Superior temporal gyrus (tissue), 1 donor: ENCODE measurements around the gene PROX2.

Experiments
- DNase-seq: peaks from one replicate; pipeline ENCODE4 v3.0.0-alpha.2; 2016; ENCODE audit errors: extremely low spot score

PROX2 gene

DNA sequence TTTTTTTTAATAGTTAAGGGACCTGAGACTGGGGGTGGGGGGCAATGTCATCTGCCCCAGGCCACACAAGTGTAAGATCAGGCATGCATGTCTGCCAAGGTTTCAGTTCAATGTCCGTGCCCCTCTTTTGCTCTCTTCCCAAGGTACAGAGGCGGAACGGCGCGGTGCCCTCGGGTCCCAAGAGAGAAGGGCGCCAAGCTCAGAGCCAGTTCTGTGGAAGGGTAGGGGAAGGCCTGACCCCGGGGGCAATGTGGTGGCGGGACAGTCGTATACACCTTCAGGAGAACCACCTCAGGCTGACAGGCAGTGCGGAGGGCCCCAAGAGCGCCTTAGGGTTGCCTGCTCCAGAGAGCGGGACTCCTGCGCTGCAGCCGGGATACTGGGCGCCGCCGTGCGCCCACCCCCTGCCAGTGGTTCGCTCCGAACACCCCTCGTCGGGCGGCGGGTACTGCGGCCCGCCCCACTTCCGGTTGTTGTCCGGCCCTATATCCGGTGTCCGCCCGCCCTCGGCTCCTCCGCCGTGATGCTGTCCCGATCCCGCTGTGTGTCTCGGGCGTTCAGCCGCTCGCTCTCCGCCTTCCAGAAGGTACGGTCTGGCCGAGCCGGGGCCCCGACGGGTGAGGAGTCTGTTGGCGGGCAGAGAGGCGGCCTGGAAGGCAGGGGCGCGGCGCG is 5.6 kb upstream of the PROX2 start, which contains the start of gene DLST:
Gene DLST, plus strand, starts transcription at position 486 of the 672 bp plus-strand sequence. Its CDS starts 38 bp downstream, at position 524.
- peak; percentile 89 for DNase-seq

DNA sequence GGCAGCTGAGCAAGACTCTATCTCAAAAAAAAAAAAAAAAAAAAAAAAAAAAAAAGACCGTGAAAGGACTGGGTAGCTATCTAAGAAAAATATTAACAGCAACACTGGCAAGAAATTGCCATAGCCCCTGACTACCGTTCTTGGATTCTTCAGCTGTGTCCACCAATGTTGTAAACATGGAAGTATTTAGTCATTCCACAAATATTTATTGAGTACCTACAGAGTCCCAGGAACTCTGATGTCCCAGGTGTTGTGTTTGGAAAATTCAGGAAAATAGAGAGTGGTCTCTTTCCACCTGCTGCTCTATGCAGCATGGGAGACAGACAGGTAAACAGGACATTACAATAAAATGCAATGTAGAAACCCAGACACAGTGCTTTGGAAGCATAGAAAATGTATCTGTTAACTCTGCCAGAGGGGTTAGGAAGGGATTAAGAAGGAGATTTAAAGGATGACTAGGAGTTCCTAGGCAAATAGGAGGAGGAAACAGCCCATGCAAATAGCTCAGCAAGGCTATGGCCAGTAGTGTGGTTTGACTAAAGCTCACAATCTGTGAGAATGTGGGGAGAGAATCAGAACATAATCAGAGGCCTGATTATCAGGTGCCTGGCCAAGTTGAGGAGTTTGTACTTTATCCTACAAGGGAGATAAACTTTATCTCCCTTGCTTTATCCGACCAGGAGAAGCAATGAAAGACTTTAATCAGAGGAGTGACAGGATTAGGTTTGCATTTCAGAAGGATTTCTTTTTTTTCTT is 3.7 kb upstream of the PROX2 start:
- no peak for DNase-seq

DNA sequence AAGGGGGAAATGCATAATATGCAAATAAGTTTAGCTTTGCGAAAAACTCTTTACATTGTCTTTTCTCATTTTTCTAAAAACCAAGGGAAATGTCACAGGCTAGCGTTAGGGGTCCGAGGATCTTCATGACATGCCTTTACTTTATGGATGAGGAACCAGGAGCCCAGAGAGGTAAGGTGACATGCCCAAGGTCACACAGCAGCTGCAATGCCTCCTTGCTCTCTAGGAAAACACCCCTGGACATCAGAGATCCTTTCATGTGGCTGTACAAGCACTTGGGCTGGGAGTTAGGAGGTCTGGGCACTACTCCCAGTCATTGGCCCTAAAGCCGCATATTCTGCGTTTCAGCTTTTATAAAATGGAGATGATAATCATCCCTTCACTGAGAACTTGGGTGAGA is 741 bp downstream of the PROX2 start:
- no peak for DNase-seq

DNA sequence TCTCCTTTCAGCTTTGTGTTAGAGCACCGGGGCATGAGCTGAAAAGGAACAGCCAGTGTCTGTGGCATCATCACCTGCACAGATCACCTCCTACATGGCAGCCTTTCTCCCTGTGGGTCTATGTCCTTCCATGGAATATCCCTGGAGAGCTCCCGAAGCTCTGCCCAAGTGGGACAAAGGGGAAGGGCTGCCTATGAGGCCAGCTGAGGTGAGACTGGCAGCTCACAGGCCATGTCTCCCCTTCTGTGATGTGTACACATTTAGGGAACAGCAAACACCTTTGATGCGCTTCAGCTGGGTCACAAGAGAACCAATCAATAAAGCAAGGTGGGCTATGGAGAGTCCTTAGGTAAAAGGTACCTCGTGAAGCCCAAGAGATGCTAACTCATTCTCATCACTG is 4.1 kb downstream of the PROX2 start:
- DNase-seq, result no peak

DNA sequence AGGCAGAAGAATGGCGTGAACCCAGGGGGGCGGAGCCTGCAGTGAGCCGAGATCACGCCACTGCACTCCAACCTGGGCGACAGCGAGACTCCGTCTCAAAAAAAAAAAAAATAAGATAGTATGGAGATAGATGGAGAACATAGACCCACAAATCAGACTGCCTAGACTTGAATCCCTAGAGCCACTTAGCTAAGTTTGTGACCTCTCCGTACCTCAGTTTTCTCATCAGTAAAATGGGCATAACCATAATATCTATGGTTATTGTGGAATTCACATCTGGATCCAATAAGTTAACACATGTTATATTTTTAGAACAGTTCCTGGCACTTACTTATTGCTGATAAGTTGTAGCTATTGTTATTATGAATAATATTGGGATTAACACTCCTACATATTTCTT is 7.2 kb downstream of the PROX2 start:
- no peak for DNase-seq

DNA sequence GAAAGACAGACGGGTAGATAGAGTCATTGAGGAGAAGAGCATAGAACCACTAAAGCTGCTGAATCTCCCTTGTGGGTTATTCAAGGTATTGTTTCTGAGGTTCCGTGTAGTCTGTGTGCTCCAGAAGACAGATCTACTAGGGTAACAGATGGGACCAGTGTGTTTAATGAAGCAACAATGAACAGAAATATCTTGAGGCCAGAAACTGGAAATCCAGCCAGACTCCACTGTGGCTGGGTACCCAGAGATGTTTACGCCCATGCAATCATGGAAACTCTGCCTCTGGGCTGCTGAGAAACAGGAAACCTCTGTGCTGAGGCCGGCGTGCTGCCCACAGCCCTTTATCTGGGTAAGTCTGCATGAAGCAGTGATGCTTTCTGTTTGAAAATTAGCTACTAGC is 8.3 kb downstream of the PROX2 start:
- peak; percentile 77 for DNase-seq

DNA sequence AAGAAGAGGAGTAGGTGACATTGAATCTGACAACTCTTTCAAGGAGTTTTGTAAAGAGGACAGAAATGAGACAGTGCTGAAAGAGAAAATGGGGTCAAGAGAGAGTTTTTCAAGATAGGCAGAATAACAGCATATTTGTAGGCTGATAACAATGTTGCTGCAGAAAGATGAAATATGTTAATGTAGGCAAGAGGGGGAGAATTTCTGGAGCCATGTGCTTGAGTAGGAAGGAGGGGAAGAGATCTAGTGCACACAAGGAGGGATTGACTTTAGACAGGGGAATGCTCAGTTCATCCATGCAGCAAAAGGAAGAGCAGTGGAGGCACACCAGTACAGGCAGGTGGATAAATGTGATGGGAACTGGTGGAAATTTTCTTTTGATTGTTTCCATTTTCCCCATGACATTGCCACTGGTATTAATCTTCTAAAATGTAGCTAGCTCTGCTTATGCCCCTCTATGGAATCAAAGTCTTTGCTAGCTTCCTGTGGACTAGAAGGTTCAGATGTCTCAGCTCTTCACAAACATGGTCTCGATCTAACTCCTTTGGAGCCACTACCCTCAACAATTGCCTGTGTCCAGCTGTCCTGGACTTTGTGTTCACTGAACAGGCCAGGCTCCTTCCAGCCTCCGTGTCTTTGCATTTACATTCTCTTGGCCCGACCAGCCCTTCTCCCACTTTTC is 9.1 kb downstream of the PROX2 start:
- no peak for DNase-seq

DNA sequence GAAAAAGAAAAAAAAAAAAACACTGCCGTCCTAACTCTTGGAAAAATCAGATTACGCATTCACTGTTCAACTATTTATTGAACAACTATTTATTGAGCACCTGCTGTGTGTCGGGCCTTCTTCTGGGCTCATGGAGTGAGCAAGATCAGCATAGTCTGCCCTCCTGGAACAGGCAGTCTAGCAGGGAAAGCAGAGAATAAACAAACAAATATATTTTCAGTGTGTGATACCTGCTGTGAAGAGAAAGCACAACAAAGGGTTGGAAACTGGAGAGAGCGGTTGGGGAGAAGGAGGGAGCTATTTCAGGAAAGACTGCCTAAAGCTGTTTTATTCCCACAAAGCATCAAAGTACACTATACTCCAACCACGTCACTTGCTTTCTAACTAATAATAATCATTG is 10.8 kb downstream of the PROX2 start:
- no peak for DNase-seq

DNA sequence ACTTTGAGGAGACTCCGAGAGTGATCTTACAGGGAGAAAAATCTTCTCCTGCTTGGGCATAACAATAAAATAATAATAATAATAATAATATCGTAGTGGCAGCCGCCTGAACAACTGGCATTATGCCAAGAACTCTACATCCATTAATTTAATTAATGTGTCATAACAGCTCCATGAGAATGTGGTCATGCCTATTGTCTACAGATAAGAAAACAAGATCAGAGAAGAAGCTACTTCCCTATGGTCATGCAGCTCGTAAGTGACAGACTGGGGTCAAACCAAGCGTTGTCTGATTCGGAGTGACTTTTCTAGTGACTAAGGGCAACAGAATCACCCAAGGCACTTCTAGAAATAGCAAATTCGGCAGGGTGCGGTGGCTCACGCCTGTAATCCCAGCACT is 11.7 kb downstream of the PROX2 start:
- DNase-seq, result no peak

DNA sequence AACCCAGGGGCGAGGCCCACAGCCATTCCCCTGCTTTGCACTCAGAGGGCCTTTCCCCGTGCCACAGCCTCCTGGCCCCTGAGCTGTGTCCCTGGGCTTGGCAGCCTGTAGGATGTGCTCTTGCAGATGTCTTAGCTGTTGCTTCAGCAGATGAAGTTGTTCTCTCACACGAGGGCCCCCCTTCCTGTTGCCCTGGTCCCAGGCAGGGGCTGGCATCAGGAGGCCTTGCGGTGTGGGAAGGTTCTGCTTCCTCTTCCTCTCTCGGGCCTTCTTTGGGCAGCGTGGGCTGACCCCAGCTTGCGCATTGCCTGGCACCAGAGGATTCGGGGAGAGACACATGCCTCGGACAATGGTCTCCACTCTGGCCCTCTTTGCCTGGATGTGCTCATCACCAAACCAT is 12.7 kb downstream of the PROX2 start:
- DNase-seq, result no peak

DNA sequence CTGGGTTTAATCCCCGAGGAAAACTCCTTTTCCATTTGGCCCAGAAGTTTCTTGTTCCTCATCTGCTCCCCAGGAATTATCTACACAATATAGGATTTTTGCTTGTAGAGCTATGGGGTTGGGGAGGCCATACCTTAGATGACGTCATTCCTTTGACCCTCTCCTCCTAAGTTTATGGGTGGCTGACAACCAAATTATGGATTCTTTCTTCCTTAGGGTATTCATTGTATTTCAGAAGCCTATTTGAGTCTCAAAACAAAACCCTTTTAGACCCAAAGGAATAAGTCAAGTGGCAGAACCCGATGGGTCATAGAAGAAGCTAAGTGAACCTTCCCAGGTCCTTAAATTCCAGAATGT is 14.2 kb downstream of the PROX2 start:
- no peak for DNase-seq

DNA sequence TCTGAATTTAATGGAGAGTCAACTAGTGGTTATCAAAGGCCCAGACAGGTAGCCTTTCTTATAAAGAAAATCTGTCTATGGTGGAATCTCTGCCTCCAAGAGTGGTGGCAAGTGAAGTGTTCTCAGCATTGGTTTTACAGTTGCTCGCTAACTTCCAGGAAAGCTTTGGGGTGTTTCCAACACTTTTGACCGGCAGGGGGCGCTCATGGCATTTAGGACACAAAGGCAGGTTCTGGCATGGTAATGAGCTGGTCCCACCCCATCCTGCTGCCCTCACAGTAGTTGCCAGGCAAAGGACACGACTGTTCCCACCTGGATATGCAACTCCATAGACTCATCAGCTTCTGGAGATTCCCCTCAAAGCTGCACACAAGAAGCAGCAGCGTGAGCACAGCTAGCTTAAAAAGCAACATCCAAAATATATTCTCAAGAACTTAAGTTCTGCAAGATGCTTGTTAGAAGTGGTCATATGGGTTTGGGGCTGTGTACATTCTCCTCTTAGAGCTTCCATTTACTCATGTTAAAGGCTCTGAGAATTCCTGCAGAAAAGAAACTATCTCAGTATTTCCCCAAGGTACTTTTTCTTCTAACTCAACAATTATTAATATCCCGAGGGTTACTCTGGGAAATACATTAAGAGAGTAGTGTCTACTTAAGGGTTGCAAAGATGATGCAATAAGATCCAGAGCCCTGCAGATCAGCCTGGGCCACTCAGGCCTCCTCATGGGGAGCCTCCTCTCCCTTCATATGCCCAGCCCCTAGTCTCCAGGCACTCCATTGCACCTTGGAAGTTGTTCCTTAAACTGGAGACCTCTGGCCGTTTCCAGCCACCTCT is 14.8 kb downstream of the PROX2 start:
- peak; percentile 95 for DNase-seq

DNA sequence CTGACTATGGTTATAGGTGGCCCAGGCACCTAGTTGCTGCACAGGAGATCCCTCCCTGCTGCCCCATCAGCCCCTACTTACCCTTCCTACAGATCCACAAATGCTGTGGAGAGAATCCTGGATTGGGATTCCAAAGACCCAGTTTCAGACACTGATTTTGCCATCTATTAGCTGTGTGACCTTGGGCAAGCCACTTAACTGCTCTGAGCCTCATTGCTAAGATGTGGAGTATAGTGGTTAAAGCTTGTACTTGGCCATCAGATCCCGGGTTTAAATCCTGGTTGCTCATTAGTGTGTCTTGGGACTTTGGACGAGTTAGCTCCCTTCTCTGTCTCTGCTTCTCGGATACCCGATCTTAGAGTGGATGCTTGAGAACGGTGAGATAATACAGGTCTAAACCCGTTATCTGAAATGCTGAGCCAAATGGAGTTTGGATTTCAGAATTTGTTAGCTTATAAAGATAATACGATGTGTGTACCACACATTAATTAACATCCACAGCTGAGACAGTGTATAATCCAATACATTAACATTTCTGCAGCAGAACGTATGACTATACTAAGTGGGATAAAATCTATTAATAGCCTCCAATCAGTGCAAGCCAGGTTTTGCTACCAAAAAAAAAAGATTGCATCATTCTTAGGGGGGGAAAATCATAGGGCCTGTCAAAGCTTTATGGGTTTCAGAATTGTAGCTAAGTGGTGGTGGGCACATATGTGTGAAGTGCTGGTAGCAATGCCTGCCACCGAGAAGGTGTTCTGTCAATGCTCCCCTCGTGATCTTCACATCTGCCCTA is 16.0 kb downstream of the PROX2 start:
- no peak for DNase-seq

DNA sequence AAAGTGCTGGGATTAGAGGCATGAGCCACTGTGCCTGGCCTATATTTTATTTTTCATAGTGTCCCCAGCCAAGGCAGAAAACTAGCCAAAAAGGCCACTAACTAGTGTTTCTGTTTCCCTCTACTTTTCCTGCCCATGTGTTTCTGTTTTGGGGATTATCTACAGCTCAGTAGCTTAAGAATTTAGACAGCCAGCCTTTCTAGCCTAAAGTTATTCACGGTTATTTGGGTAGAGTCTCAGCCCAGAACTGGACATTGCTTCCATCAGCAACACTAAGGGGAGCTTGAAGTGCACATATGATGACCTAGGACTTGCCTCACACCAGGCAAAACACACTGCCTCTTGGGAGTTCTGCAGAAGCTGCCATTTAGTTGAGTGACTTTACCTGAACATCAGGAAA is 17.9 kb downstream of the PROX2 start:
- no peak for DNase-seq

DNA sequence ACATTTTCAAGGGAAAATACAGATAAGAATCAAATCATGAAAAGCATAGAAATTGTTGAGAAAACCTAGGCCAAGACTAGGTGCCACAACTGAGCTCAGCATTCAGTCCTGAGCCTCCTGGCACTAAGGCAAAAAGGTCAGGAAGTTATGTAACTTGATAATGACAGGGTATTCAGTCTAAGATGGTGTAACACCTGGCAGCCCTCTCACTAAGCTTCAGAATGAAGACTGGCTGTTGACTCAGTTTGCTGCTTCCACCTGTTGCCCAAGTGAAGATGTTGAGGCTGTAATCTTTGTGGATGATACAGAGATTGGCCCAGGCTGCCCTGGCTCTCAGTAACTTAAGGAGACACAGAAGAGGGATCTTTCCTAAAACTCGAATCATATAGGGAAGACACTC is 19.6 kb downstream of the PROX2 start:
- no peak for DNase-seq

DNA sequence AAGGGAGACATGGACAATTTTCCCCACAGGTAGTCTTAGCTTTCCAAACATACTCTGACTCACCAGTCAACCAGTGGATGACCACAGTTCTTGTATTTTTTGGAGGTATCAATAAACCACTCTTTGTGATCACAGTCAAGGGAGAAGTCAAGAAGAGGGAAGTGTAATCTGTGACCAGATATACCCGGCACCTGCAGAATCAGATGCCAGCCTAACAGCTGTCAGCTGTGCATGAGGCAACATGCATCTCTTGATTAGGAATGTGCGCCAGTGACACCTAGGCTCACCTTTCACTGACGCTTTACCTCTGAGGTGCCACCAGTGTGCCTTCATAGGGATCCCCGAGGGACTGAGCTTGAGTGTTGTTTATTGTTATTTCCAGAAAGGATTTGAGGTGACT is 20.0 kb downstream of the PROX2 start:
- no peak for DNase-seq

DNA sequence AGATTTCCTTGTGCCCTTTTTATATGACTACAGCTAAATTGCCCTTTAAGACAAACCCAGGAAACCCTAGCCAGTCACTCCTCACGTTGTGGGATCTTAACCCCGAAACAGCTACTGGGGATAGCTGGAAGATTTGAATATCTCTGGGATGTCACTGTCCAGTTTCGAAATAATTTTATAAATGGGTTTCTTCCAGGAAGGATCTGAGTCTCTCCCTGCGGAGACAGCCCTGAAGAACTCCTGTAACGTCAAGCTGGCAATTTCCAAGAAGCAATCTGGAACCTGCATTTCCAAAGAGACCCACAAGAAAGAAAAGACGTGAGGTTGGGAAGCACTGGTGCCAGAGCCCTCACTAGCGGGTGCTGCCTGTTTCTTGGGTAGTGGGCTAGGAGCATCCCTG is 20.9 kb downstream of the PROX2 start:
- DNase-seq, result no peak

DNA sequence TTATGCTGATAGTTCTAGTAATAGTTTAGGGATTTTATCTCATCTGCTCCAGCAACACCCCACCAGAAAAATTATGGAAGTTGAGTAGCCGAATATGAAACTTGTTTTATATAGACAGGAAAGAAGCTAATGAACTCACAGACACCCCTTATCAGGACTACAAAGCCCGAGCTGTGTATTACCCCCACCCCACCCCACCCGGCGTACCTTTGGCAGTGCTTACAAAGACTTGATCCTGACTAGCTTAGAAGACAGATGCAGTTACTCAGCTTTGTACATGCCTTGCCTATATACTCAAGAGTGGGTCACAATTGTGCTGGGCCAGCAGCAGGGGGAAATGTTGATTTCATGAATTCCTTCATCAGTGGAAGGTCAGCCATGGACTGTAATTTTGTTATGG is 22.4 kb downstream of the PROX2 start:
- DNase-seq, result no peak

DNA sequence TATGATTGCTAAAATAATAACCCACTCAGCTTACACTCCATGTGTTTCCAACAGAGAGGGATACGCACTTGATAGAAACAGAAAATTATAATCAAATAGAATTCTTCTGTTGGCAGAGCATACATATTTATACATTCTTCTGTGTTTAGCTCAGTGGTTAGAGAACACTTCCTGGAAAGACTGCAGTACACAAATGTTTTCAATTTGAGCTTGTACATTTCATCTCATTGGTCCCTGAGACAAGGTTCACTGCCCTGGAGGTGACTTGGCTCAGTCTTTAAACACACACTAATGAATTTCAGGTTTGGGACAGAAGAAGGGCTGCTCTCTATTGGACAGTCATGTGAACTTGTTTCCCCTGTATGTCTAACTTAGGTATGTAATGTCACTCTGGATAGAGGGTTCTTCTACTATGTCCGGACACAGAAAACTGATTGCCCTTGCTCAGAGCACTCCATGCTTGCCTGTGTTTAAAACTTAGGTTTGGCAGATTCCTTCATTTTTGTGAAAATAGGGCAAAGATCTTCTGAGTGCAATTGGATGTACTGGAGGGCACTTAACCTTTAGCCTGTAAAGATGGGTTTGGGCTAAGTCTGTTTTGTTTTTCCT is 22.9 kb downstream of the PROX2 start:
- no peak for DNase-seq

DNA sequence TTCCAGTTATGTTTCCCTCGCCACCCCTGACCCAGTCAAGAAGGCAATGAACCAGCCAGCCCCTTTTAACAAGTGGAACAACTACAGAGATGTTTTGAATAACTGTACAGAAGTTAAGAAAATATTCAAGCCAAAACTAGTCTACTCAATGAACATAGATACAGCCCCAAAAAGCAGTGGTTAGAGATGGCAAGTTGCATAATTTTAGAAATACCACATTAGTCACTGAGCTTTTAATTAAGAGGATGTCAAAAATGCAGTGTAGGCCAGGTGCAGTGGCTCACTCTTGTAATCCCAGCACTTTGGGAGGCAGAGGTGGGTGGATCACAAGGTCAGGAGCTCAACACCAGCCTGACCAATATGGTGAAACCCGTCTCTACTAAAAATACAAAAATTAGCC is 27.2 kb downstream of the PROX2 start:
- DNase-seq, result no peak
